GM12878 (cell line): ENCODE measurements around the gene EPN1. TPM values are rescaled to one million over a fixed set of nuclear protein-coding genes. Genes with fewer than 3 reads are reported as not detected.

Source experiments
- ATAC-seq: fragments of 200-7000 bp; cut with Tn5 transposase; 3 replicates; pipeline ENCODE4 v1.9.1; 2020; ENCODE audit warnings: mild to moderate bottlenecking, moderate library complexity
- BruUV-seq: library from RNA; stranded (reverse); fragments of 400-500 nt; replicated peaks from 2 replicates; lab custom pipeline; 2021; lab: Mats Ljungman, UMichigan
- CTCF ChIA-PET: fragments of 300-600 bp; sonication (Branson Sonifier 250); formaldehyde crosslinking; extraction: SDS; loops from one replicate; lab custom pipeline; 2021; ENCODE audit warnings: inconsistent platforms; lab: Yijun Ruan, JAX
- POLR2A ChIA-PET: fragments of 350-600 bp; formaldehyde crosslinking; extraction: SDS; loops from one replicate; lab custom pipeline; 2021; ENCODE audit warnings: inconsistent platforms; lab: Charles Lee
- RAD21 ChIA-PET: fragments of 300-600 bp; sonication (Branson Sonifier 250); formaldehyde crosslinking; loops from one replicate; lab custom pipeline; 2023; ENCODE audit warnings: antibody characterized with exemption; ENCODE audit not compliant: unreplicated experiment; lab: Charles Lee
- SMC1A ChIA-PET: fragments of 300-600 bp; sonication (Branson Sonifier 250); formaldehyde crosslinking; loops from one replicate; lab custom pipeline; 2023; ENCODE audit not compliant: unreplicated experiment, uncharacterized antibody; lab: Charles Lee
- DNase-seq: peaks from one replicate; pipeline ENCODE4 v3.0.0-alpha.2; 2011; ENCODE audit warnings: low read depth, low spot score
- FAIRE-seq: peaks from 3 replicates; lab custom pipeline; 2011; peaks lifted over from hg19 to GRCh38; lab: Jason Lieb, UNC
- H2AFZ ChIP-seq: 2 replicates; pipeline ENCODE4 v1.6.0; 2011; ENCODE audit warnings: low read depth, low read length, control low read depth; ENCODE audit not compliant: control insufficient read depth
- H3K27ac ChIP-seq: 2 replicates; pipeline ENCODE4 v1.5.1; 2011; ENCODE audit warnings: control low read depth; ENCODE audit not compliant: control insufficient read depth, insufficient read depth
- H3K27me3 ChIP-seq, 2 experiments: replicated peaks in 1 of 2; 2 replicates each; pipeline versions ENCODE4 v1.6.0 to v1.6.1; 2011; ENCODE audit warnings: low read length in 1 of 2; ENCODE audit not compliant: control insufficient read depth in 2 of 2, insufficient read depth in 2 of 2
- H3K36me3 ChIP-seq, 2 experiments: 2 replicates each; pipeline ENCODE4 v1.5.1; 2011; ENCODE audit warnings: low read length in 1 of 2; ENCODE audit not compliant: control insufficient read depth in 2 of 2, insufficient read depth in 2 of 2
- H3K4me1 ChIP-seq: 2 replicates; pipeline ENCODE4 v1.6.1; 2011; ENCODE audit warnings: mild to moderate bottlenecking, low read length, moderate library complexity, mixed read lengths; ENCODE audit not compliant: control insufficient read depth, insufficient read depth
- H3K4me2 ChIP-seq: 2 replicates; pipeline ENCODE4 v1.6.0; 2011; ENCODE audit warnings: control low read depth; ENCODE audit not compliant: control insufficient read depth, insufficient read depth
- H3K4me3 ChIP-seq: fragments of 200-600 bp; sonication (generic); 2 replicates; pipeline ENCODE4 v1.5.1; 2016
- H3K79me2 ChIP-seq: 2 replicates; pipeline ENCODE4 v1.6.0; 2011; ENCODE audit warnings: low read length; ENCODE audit not compliant: control insufficient read depth, insufficient read depth
- H3K9ac ChIP-seq: 2 replicates; pipeline ENCODE4 v1.8.0; 2011; ENCODE audit warnings: low read length, control low read depth, mixed read lengths; ENCODE audit not compliant: control insufficient read depth, insufficient read depth
- H3K9me3 ChIP-seq: replicated peaks from 3 replicates; pipeline ENCODE4 v1.5.1; 2011; ENCODE audit warnings: mild to moderate bottlenecking, low read length; ENCODE audit not compliant: control insufficient read depth, insufficient read depth
- H4K20me1 ChIP-seq: 2 replicates; pipeline ENCODE4 v1.6.0; 2011; ENCODE audit not compliant: control insufficient read depth, insufficient read depth
- BACH1 ChIP-seq: fragments of 450-650 bp; IDR thresholded peaks from 2 replicates; pipeline ENCODE4 v1.6.1; 2017; ENCODE audit warnings: mild to moderate bottlenecking, borderline replicate concordance
- BHLHE40 ChIP-seq, 2 experiments: fragments of 450-650 bp in 1 of 2; IDR thresholded peaks; 2 replicates each; pipeline ENCODE4 v1.6.1; 2011 to 2017; ENCODE audit warnings: low read depth in 2 of 2, borderline replicate concordance in 1 of 2, improper control_type of control experiment in 1 of 2, low read length in 1 of 2, mild to moderate bottlenecking in 1 of 2
- CBX3 ChIP-seq: fragments of 200-600 bp; sonication (generic); IDR thresholded peaks from 2 replicates; pipeline ENCODE4 v1.6.1; 2016; ENCODE audit warnings: low read depth, borderline replicate concordance
- GATAD2B ChIP-seq: fragments of 450-650 bp; conservative IDR thresholded peaks from 2 replicates; pipeline ENCODE4 v1.6.1; 2017; ENCODE audit warnings: low read depth, mild to moderate bottlenecking, moderate library complexity
- MXI1 ChIP-seq: fragments of 150-350 bp; IDR thresholded peaks from 2 replicates; pipeline ENCODE4 v1.6.1; 2011; ENCODE audit warnings: low read depth, mild to moderate bottlenecking, inconsistent platforms, low read length, improper control_type of control experiment
- MYC ChIP-seq: IDR thresholded peaks from 2 replicates; pipeline ENCODE4 v1.6.1; 2011; ENCODE audit warnings: mild to moderate bottlenecking, low read length, moderate library complexity, inconsistent platforms; ENCODE audit not compliant: insufficient read depth, insufficient replicate concordance, insufficient read length, severe bottlenecking
- PAX5 ChIP-seq: IDR thresholded peaks from 2 replicates; pipeline ENCODE4 v1.6.1; 2011; ENCODE audit warnings: low read depth, low read length, borderline replicate concordance
- SMARCA5 ChIP-seq: fragments of 450-650 bp; IDR thresholded peaks from 2 replicates; pipeline ENCODE4 v1.6.1; 2017; ENCODE audit warnings: mild to moderate bottlenecking
- TCF3 ChIP-seq: IDR thresholded peaks from 2 replicates; pipeline ENCODE4 v1.6.1; 2012; ENCODE audit warnings: low read depth, mild to moderate bottlenecking, low read length, borderline replicate concordance; ENCODE audit not compliant: insufficient read depth
- ZNF274 ChIP-seq: IDR thresholded peaks from one replicate; pipeline ENCODE4 v1.8.0; 2011; ENCODE audit not compliant: insufficient read length, insufficient read depth
- ZSCAN29 ChIP-seq: fragments of 450-650 bp; IDR thresholded peaks from 2 replicates; pipeline ENCODE4 v1.6.1; 2017; ENCODE audit warnings: mild to moderate bottlenecking, moderate library complexity
- WGBS: methylation state at CpG from one replicate; pipeline ENCODE4 v1.1.6; 2016; ENCODE audit warnings: low lambda C conversion rate; ENCODE audit not compliant: insufficient replicate concordance, insufficient coverage; ENCODE audit errors: missing lambda C conversion rate; 5-methylcytosine and 5-hydroxymethylcytosine counted together
- in situ Hi-C: fragments of 300-500 bp; cut with MboI; formaldehyde crosslinking; loops from 9 replicates; pipeline ENCODE4 v1.14.3; 2018; ENCODE audit warnings: mixed read lengths
- intact Hi-C: fragments of 100-400 bp; cut with micrococcal nuclease; formaldehyde crosslinking; loops from one replicate; pipeline ENCODE4 v1.14.2; 2022; ENCODE audit not compliant: unreplicated experiment
- polyA plus RNA-seq, 11 experiments: library from polyadenylated mRNA; depleted of rRNA in 4 of 11; unstranded in 6 of 11; stranded (reverse) in 5 of 11; fragments of >200 nt; fragmentation: Nextera tagmentation in 4 of 11; fragmentation: Illumina TruSeq in 1 of 11; extraction: Ambion mirVana in 4 of 11; extraction: Trizol in 1 of 11; gene quantifications; 1 replicate in 1 of 11; 2 replicates in 10 of 11; pipeline versions ENCODE4 v1.2.1 to v1.2.3, GENCODE V29; 2011 to 2016; ENCODE audit warnings: inconsistent platforms in 2 of 11, missing spikeins in 2 of 11, low read depth in 1 of 11
- total RNA-seq, 4 experiments: library from RNA; depleted of rRNA in 3 of 4; stranded (reverse); fragments of >200 nt in 3 of 4; fragmentation: Illumina TruSeq in 1 of 4; extraction: Trizol in 1 of 4; gene quantifications; 2 replicates each; pipeline versions ENCODE4 v1.2.1 to v1.2.3, GENCODE V29; 2013 to 2021
- TF ChIP-seq, protein P1 (sequence below): fragments of 450-650 bp; IDR thresholded peaks from 2 replicates; pipeline ENCODE4 v1.6.1; 2016; ENCODE audit warnings: mild to moderate bottlenecking
- TF ChIP-seq, protein P2 (sequence below): fragments of 450-650 bp; conservative IDR thresholded peaks from 2 replicates; pipeline ENCODE4 v1.6.1; 2017; ENCODE audit warnings: mild to moderate bottlenecking, moderate library complexity
- TF ChIP-seq, protein P3 (sequence below): fragments of 450-650 bp; formaldehyde crosslinking; IDR thresholded peaks from 2 replicates; pipeline ENCODE4 v1.4.0; 2020; ENCODE audit warnings: mild to moderate bottlenecking, moderate library complexity

EPN1 gene
- total and polyA plus RNA-seq, 10 of the 15 experiments (the other 5 are each of a cell fraction or from before 2014, with no cell fraction given), result 0.11 to 88.5 (median 10.6) TPM

DNA sequence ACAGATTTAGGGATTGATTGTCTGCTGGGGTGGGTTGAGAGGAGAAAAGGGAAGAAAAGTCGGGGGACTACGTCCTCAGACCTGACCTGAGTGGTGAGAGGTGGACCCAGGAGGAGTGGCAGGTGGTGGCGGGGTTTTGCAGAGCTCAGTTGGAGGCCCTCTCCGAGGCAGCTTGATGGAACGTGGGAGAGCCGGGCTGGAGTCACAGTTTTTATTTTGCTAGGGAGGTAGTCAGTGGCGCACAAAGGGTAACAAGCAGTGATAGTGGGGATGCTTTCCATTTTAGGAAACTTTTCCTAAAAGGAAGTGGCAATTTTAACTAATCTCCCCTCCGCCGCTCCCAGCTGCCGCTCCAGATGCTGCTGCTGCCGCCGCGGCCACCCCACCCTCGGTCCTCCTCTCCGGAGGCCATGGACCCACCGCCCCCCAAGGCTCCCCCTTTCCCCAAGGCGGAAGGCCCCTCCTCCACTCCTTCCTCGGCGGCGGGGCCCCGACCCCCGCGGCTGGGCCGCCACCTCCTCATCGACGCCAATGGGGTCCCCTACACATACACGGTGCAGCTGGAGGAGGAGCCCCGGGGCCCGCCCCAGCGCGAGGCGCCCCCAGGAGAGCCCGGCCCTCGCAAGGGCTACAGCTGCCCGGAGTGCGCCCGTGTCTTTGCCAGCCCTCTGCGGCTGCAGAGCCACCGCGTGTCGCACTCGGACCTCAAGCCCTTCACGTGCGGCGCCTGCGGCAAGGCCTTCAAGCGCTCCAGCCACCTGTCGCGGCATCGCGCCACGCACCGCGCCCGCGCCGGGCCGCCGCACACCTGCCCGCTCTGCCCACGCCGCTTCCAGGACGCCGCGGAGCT, 32.6 kb upstream of the EPN1 start:
- no peak for DNase-seq
- ChIA-PET RAD21 (interaction anchor here (1.0 to 2.4 kb wide), 3 partner anchors 10 to 387 kb away, joined by 4 to 18 read pairs (median 10); partner anchors contain the start of gene U2AF2), CTCF (interaction anchor here (0.6 to 1.8 kb wide), 6 partner anchors 10 to 144 kb away, joined by 3 to 17 read pairs (median 3); no protein-coding TSS in a partner anchor), POLR2A (interaction anchor here (0.8 to 2.0 kb wide), 9 partner anchors 7 to 166 kb away, joined by 3 to 11 read pairs (median 3); partner anchors contain the start of genes FIZ1, ZNF524, ZNF628 and ZNF784), SMC1A (interaction anchor here (1.5 to 1.7 kb wide), 2 partner anchors 10 to 12 kb away, joined by 4 read pairs; partner anchors contain the start of gene U2AF2)
- ATAC-seq, result peak; percentile 25
- in situ Hi-C loops, result no loop called here
- 1% methylated on average over 55 of the region's 65 CpGs for WGBS
- no peak overlapping the region for H2AFZ ChIP-seq
- H3K27me3 ChIP-seq, result no peaks in the 10 kb centered on the region
- intact Hi-C loops, result loop anchor here (5.0 kb wide), 2 partner anchors 35 to 40 kb away; partner anchors contain the start of genes EPN1 and ZNF524
- peak overlapping the region; percentile 95 for H3K4me3 ChIP-seq
- 0 out of 4 replicates have a peak, but pooled peaks cover 0 to 2% of the 10 kb centered on the region in 2 experiments for H3K36me3 ChIP-seq
- no peak for FAIRE-seq
- H4K20me1 ChIP-seq, result no peaks in the 10 kb centered on the region
- no peaks in the 10 kb centered on the region for H3K9me3 ChIP-seq
- H3K4me1 ChIP-seq, result peaks cover 39% of the 10 kb centered on the region
- peak overlapping the region; percentile 97 for H3K4me2 ChIP-seq
- H3K27ac ChIP-seq, result peak overlapping the region; percentile 64
- H3K9ac ChIP-seq, result peak overlapping the region; percentile 86
- BruUV-seq, result TSS peak; percentile 42
- H3K79me2 ChIP-seq, result peaks cover 61% of the 10 kb centered on the region
- TF ChIP-seq CBX3, result no peak
- peak; percentile 72; the same call in 1 of the 2 replicates for TF ChIP-seq TCF3
- no peak for TF ChIP-seq ZNF274
- peak; percentile 38 for TF ChIP-seq MYC
- TF ChIP-seq, protein P1, sequence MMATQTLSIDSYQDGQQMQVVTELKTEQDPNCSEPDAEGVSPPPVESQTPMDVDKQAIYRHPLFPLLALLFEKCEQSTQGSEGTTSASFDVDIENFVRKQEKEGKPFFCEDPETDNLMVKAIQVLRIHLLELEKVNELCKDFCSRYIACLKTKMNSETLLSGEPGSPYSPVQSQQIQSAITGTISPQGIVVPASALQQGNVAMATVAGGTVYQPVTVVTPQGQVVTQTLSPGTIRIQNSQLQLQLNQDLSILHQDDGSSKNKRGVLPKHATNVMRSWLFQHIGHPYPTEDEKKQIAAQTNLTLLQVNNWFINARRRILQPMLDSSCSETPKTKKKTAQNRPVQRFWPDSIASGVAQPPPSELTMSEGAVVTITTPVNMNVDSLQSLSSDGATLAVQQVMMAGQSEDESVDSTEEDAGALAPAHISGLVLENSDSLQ, result 0 out of 2 replicates have a peak, but pooled peaks have one; percentile 12
- TF ChIP-seq, protein P2, sequence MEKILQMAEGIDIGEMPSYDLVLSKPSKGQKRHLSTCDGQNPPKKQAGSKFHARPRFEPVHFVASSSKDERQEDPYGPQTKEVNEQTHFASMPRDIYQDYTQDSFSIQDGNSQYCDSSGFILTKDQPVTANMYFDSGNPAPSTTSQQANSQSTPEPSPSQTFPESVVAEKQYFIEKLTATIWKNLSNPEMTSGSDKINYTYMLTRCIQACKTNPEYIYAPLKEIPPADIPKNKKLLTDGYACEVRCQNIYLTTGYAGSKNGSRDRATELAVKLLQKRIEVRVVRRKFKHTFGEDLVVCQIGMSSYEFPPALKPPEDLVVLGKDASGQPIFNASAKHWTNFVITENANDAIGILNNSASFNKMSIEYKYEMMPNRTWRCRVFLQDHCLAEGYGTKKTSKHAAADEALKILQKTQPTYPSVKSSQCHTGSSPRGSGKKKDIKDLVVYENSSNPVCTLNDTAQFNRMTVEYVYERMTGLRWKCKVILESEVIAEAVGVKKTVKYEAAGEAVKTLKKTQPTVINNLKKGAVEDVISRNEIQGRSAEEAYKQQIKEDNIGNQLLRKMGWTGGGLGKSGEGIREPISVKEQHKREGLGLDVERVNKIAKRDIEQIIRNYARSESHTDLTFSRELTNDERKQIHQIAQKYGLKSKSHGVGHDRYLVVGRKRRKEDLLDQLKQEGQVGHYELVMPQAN, result peak; percentile 81
- TF ChIP-seq PAX5, result peak; percentile 24; the same call in 1 of the 2 replicates
- 0 out of 2 replicates have a peak, but pooled peaks have one; percentile 37 for TF ChIP-seq ZSCAN29
- TF ChIP-seq, protein P3, sequence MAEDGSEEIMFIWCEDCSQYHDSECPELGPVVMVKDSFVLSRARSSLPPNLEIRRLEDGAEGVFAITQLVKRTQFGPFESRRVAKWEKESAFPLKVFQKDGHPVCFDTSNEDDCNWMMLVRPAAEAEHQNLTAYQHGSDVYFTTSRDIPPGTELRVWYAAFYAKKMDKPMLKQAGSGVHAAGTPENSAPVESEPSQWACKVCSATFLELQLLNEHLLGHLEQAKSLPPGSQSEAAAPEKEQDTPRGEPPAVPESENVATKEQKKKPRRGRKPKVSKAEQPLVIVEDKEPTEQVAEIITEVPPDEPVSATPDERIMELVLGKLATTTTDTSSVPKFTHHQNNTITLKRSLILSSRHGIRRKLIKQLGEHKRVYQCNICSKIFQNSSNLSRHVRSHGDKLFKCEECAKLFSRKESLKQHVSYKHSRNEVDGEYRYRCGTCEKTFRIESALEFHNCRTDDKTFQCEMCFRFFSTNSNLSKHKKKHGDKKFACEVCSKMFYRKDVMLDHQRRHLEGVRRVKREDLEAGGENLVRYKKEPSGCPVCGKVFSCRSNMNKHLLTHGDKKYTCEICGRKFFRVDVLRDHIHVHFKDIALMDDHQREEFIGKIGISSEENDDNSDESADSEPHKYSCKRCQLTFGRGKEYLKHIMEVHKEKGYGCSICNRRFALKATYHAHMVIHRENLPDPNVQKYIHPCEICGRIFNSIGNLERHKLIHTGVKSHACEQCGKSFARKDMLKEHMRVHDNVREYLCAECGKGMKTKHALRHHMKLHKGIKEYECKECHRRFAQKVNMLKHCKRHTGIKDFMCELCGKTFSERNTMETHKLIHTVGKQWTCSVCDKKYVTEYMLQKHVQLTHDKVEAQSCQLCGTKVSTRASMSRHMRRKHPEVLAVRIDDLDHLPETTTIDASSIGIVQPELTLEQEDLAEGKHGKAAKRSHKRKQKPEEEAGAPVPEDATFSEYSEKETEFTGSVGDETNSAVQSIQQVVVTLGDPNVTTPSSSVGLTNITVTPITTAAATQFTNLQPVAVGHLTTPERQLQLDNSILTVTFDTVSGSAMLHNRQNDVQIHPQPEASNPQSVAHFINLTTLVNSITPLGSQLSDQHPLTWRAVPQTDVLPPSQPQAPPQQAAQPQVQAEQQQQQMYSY (CRISPR knock-in tag), result no peak
- TF ChIP-seq BHLHE40 (IDR thresholded peaks at IDR 0.05; ENCODE audit: borderline replicate concordance in 1 of 2, low read depth in 2 of 2, low read length in 1 of 2), result peak; percentile 90 to 97
- TF ChIP-seq GATAD2B, result peak; percentile 65; the same call in 1 of the 2 replicates
- TF ChIP-seq MXI1, result no peak
- peak; percentile 71 for TF ChIP-seq BACH1
- TF ChIP-seq SMARCA5, result peak; percentile 21; the same call in 1 of the 2 replicates
